GM13976 (cell line): Measurements from ENCODE around the gene MED13.

Experiments
- DNase-seq: peaks from one replicate; pipeline ENCODE4 v3.0.0; 2012; ENCODE audit warnings: low spot score
- CTCF ChIP-seq: IDR thresholded peaks from 2 replicates; pipeline ENCODE4 v1.5.1; 2012; ENCODE audit warnings: borderline replicate concordance, mild to moderate bottlenecking; ENCODE audit not compliant: insufficient read depth; ENCODE audit errors: extremely low read depth, missing control alignments, control extremely low read depth
- in situ Hi-C: fragments of 300-500 bp; cut with MboI; formaldehyde crosslinking; loops from one replicate; pipeline ENCODE4 v1.12.0; 2022; ENCODE audit warnings: low sequenced_read_pairs, mixed read lengths, inconsistent platforms; ENCODE audit not compliant: unreplicated experiment

The MED13 gene

GRCh38 chr17:62045517-62045916, 19.6 kb downstream of the MED13 start:
- TF ChIP-seq CTCF: no peak
- in situ Hi-C loops: no loop called here

DNA sequence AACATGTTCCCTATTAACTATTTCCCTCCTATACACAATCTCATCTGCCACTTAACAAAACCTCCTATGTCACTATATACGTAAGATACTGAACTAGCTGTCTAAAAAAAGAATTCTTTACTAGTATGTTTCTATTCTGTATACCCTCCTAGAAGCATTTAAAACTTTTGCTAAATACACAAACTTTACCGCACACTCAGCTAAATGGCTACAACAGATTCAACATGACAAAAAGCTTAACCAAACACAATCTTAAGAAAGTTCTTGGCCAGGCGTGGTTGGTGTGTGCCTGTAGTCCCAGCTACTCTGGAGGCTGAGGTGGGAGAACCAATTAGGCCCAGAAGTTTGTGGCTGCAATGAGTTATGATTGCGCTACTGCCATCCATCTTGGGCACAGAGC, 20.0 kb downstream of the MED13 start:
- in situ Hi-C loops: no loop called here
- DNase-seq: no peak
- no peak for TF ChIP-seq CTCF

More at GRCh38 chr17:62045517-62045916, 19.6 kb downstream of the MED13 start:
- DNase-seq: no peak

- in situ Hi-C loops: no loop called here
- no peak for DNase-seq
- TF ChIP-seq CTCF: no peak
These were observed 21.5 kb downstream of the MED13 start for GRCh38 chr17:62043602-62044001.

DNA sequence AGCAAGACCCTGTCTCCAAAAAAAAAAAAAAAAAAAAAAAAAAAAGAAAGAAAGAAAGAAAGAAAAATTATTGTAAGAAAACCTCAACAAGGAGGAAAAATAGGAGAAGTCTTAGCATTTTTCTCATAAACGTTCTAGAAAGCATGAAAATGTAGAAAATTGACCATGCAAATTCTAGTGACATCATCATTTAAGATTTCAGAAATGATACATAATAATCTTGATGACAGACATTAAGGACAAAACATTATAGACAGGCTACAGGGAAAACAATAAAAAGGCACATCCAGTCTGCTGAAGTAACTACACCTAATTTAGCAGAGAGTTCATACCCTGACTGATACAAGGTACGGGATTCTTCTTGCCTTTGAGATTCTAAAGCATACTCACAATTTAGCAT, 21.9 kb downstream of the MED13 start:
- no peak for TF ChIP-seq CTCF
- no peak for DNase-seq
- in situ Hi-C loops: no loop called here

GRCh38 chr17:62038248-62038647, 26.8 kb downstream of the MED13 start:
- TF ChIP-seq CTCF: no peak
- in situ Hi-C loops: no loop called here

DNA sequence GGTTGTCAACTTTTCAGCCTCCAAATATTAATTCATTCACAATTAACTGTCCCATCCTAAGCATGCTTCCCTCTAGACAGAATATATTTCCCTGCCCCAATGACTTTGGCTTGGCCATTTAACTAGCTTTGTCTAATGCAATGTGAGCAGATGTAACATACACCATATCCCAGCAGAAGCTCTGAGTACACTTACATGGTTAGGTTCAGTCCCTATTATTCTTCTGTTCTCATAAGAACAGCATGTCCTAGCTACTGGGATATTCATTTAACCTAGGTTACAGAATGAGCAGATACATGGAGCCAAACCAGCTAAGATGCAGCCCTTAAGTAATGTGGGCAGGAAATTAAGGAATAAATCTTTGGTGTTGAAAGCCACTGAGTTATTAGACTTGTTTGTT, 31.8 kb downstream of the MED13 start:
- DNase-seq: no peak
- in situ Hi-C loops: no loop called here
- TF ChIP-seq CTCF: no peak

More at GRCh38 chr17:62038248-62038647, 26.8 kb downstream of the MED13 start:
- DNase-seq: no peak

DNA sequence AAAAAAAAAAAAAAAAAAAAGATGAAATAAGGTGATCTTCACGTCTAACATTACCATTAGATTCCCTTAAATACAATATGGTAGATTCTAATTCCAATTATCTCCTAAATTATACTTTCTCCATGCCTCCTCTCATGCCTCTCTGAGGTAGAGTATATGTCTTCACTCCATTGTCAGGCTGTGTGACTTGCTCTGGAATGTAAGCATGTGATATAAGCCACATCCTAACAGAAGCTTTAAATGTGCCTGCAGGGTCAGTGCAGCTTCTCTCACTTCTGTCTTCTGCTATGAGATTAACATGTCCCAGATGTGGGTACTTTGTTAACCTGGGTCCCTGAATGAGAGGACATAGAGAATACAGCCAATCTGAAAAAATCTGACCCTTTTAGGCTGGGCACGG, 32.6 kb downstream of the MED13 start:
- no peak for DNase-seq
- TF ChIP-seq CTCF: no peak
- in situ Hi-C loops: no loop called here
